H1 (cell line): ENCODE data around the gene ZBED1. TPM values are rescaled to one million over a fixed set of nuclear protein-coding genes. Genes with fewer than 3 reads are reported as not detected.

ENCODE experiments used
- CTCF ChIA-PET: fragments of 300-600 bp; sonication (Branson Sonifier 250); formaldehyde crosslinking; loops from one replicate; lab custom pipeline; 2021; ENCODE audit not compliant: partially characterized antibody; lab: Charles Lee
- POLR2A ChIA-PET: fragments of 300-600 bp; sonication (Branson Sonifier 250); formaldehyde crosslinking; loops from one replicate; lab custom pipeline; 2021; ENCODE audit warnings: inconsistent platforms; ENCODE audit not compliant: partially characterized antibody; lab: Charles Lee
- DNase-seq, 2 experiments: peaks; one replicate each; pipeline versions ENCODE4 v3.0.0 to v3.0.0-alpha.2; 2010 to 2022; ENCODE audit warnings: low spot score in 2 of 2, low read depth in 1 of 2, mixed read lengths in 1 of 2
- FAIRE-seq: peaks from 2 replicates; lab custom pipeline; 2011; peaks lifted over from hg19 to GRCh38; lab: Jason Lieb, UNC
- H2AFZ ChIP-seq: 2 replicates; pipeline ENCODE4 v1.8.1; 2012; ENCODE audit warnings: low read length, inconsistent platforms
- H2AK5ac ChIP-seq: 2 replicates; pipeline ENCODE4 v1.6.1; 2013; ENCODE audit warnings: low read depth, low read length
- H2BK120ac ChIP-seq: replicated peaks from 2 replicates; pipeline ENCODE3; 2013; ENCODE audit warnings: low read depth, low read length, inconsistent platforms
- H2BK12ac ChIP-seq: 2 replicates; pipeline ENCODE4 v1.6.1; 2013; ENCODE audit warnings: low read depth, low read length
- H2BK15ac ChIP-seq: 2 replicates; pipeline ENCODE4 v1.6.1; 2013; ENCODE audit warnings: low read length
- H2BK20ac ChIP-seq: 2 replicates; pipeline ENCODE4 v1.6.1; 2013; ENCODE audit warnings: low read length
- H2BK5ac ChIP-seq: 2 replicates; pipeline ENCODE4 v1.6.1; 2013; ENCODE audit warnings: low read depth, low read length
- H3K14ac ChIP-seq: 2 replicates; pipeline ENCODE4 v1.6.1; 2013; ENCODE audit warnings: inconsistent platforms; ENCODE audit not compliant: insufficient read length
- H3K18ac ChIP-seq: 2 replicates; pipeline ENCODE4 v1.6.1; 2013; ENCODE audit warnings: low read length; ENCODE audit errors: extremely low read depth
- H3K23ac ChIP-seq: 2 replicates; pipeline ENCODE4 v1.6.1; 2013; ENCODE audit warnings: inconsistent platforms; ENCODE audit not compliant: insufficient read length
- H3K23me2 ChIP-seq: 2 replicates; pipeline ENCODE4 v1.6.1; 2013; ENCODE audit warnings: low read depth, low read length
- H3K27ac ChIP-seq: 2 replicates; pipeline ENCODE4 v1.6.1; 2011; ENCODE audit warnings: low read depth, low read length, inconsistent platforms
- H3K27me3 ChIP-seq, 4 experiments: replicated peaks in 1 of 4; 1 replicate in 1 of 4; 2 replicates in 3 of 4; pipeline versions ENCODE4 v1.6.1 to v1.8.1; 2011 to 2013; ENCODE audit warnings: low read length in 3 of 4, mild to moderate bottlenecking in 3 of 4, inconsistent platforms in 2 of 4, mixed read lengths in 2 of 4, moderate library complexity in 1 of 4; ENCODE audit not compliant: control insufficient read depth in 3 of 4, insufficient read depth in 3 of 4; ENCODE audit errors: extremely low read depth in 1 of 4
- H3K36me3 ChIP-seq, 4 experiments: 2 replicates each; pipeline versions ENCODE4 v1.6.1 to v1.8.1; 2011 to 2013; ENCODE audit warnings: mild to moderate bottlenecking in 4 of 4, low read length in 3 of 4, moderate library complexity in 2 of 4, control low read depth in 1 of 4, inconsistent platforms in 1 of 4; ENCODE audit not compliant: insufficient read depth in 4 of 4, control insufficient read depth in 2 of 4
- H3K4ac ChIP-seq: replicated peaks from 2 replicates; pipeline ENCODE3; 2013; ENCODE audit warnings: low read length, low read depth, mixed read lengths, inconsistent platforms; ENCODE audit not compliant: insufficient read length
- H3K4me1 ChIP-seq, 4 experiments: replicated peaks in 1 of 4; 1 replicate in 1 of 4; 2 replicates in 3 of 4; pipeline versions ENCODE4 v1.6.1 to v1.8.1; 2011 to 2013; ENCODE audit warnings: low read length in 3 of 4, inconsistent platforms in 2 of 4, mixed read lengths in 1 of 4; ENCODE audit not compliant: insufficient read depth in 4 of 4, control insufficient read depth in 3 of 4
- H3K4me2 ChIP-seq, 2 experiments: 2 replicates each; pipeline versions ENCODE4 v1.6.1 to v1.8.1; 2011 to 2013; ENCODE audit warnings: low read depth in 2 of 2, low read length in 2 of 2, control low read depth in 1 of 2, inconsistent platforms in 1 of 2, mild to moderate bottlenecking in 1 of 2; ENCODE audit not compliant: insufficient read depth in 1 of 2
- H3K4me3 ChIP-seq, 4 experiments: fragments of 200-600, 300-600 bp in 1 of 4; sonication (generic), shearing (Covaris generic), sonication (Bioruptor Twin) in 1 of 4; 2 replicates each; pipeline versions ENCODE4 v1.5.1 to v1.8.1; 2011 to 2016; ENCODE audit warnings: low read length in 4 of 4, low read depth in 3 of 4, control low read depth in 2 of 4, inconsistent platforms in 2 of 4, mild to moderate bottlenecking in 2 of 4, mixed read lengths in 1 of 4, moderate library complexity in 1 of 4; ENCODE audit not compliant: insufficient read depth in 2 of 4; ENCODE audit errors: extremely low read depth in 1 of 4
- H3K56ac ChIP-seq: replicated peaks from 2 replicates; pipeline ENCODE3; 2013; ENCODE audit warnings: low read depth, mild to moderate bottlenecking, mixed read lengths, low read length, inconsistent platforms; ENCODE audit not compliant: insufficient read length
- H3K79me1 ChIP-seq: 2 replicates; pipeline ENCODE4 v1.6.1; 2013; ENCODE audit warnings: low read depth, low read length, control low read depth
- H3K79me2 ChIP-seq, 2 experiments: 2 replicates each; pipeline versions ENCODE4 v1.6.1 to v1.8.1; 2012 to 2013; ENCODE audit warnings: low read length in 2 of 2, mild to moderate bottlenecking in 2 of 2, inconsistent platforms in 1 of 2; ENCODE audit not compliant: insufficient read depth in 2 of 2, control insufficient read depth in 1 of 2
- H3K9ac ChIP-seq, 4 experiments: replicated peaks in 1 of 4; 1 replicate in 1 of 4; 2 replicates in 3 of 4; pipeline versions ENCODE4 v1.6.1 to v1.8.1; 2011 to 2013; ENCODE audit warnings: low read depth in 3 of 4, low read length in 3 of 4, control low read depth in 2 of 4, mild to moderate bottlenecking in 2 of 4, moderate library complexity in 2 of 4, inconsistent platforms in 1 of 4; ENCODE audit errors: extremely low read depth in 1 of 4
- H3K9me3 ChIP-seq, 2 experiments: 2 replicates each; pipeline versions ENCODE4 v1.6.1 to v1.8.1; 2012 to 2013; ENCODE audit warnings: mild to moderate bottlenecking in 2 of 2, moderate library complexity in 2 of 2, control low read depth in 1 of 2, inconsistent platforms in 1 of 2, low read depth in 1 of 2, low read length in 1 of 2, mixed read lengths in 1 of 2; ENCODE audit not compliant: insufficient read depth in 2 of 2
- H4K20me1 ChIP-seq, 2 experiments: replicated peaks in 1 of 2; 2 replicates each; pipeline versions ENCODE3 to v1.8.1; 2011 to 2013; ENCODE audit warnings: inconsistent platforms in 2 of 2, low read length in 2 of 2, mild to moderate bottlenecking in 1 of 2; ENCODE audit not compliant: insufficient read depth in 2 of 2, control insufficient read depth in 1 of 2
- H4K5ac ChIP-seq: 2 replicates; pipeline ENCODE4 v1.6.1; 2013; ENCODE audit warnings: low read length, low read depth, mixed read lengths, inconsistent platforms; ENCODE audit not compliant: insufficient read length
- H4K8ac ChIP-seq: 2 replicates; pipeline ENCODE4 v1.8.0; 2013; ENCODE audit warnings: mild to moderate bottlenecking, moderate library complexity, low read length, inconsistent platforms; ENCODE audit not compliant: insufficient read depth; ENCODE audit errors: extremely low read depth
- H4K91ac ChIP-seq: replicated peaks from 2 replicates; pipeline ENCODE3; 2013; ENCODE audit warnings: low read length, mixed read lengths, inconsistent platforms; ENCODE audit not compliant: insufficient read length
- CTBP2 ChIP-seq: IDR thresholded peaks from 2 replicates; pipeline ENCODE4 v1.7.0; 2011; ENCODE audit warnings: borderline replicate concordance, mild to moderate bottlenecking, moderate library complexity, mixed read lengths, low read length; ENCODE audit not compliant: insufficient read depth, insufficient read length
- EP300 ChIP-seq, 2 experiments: IDR thresholded peaks; 1 replicate in 1 of 2; 2 replicates in 1 of 2; pipeline ENCODE4 v1.6.1; 2011 to 2012; ENCODE audit warnings: low read depth in 2 of 2, low read length in 2 of 2, mild to moderate bottlenecking in 2 of 2, borderline replicate concordance in 1 of 2, inconsistent platforms in 1 of 2, moderate library complexity in 1 of 2
- JUN ChIP-seq: IDR thresholded peaks from 2 replicates; pipeline ENCODE4 v1.6.1; 2011; ENCODE audit warnings: low read depth, mild to moderate bottlenecking, improper control_type of control experiment, low read length
- SP4 ChIP-seq: IDR thresholded peaks from 2 replicates; pipeline ENCODE4 v1.6.1; 2012; ENCODE audit warnings: low read length, inconsistent platforms
- WGBS, 2 experiments: shearing (Covaris generic) in 1 of 2; methylation state at CpG; one replicate each; pipeline versions ENCODE4 v1.1.6 to v1.1.7; 2013 to 2015; ENCODE audit warnings: low lambda C conversion rate in 2 of 2, mixed read lengths in 2 of 2, inconsistent platforms in 1 of 2, low coverage in 1 of 2, missing lambda C conversion rate in 1 of 2; ENCODE audit not compliant: insufficient replicate concordance in 2 of 2, insufficient coverage in 1 of 2, insufficient read length in 1 of 2; ENCODE audit errors: extremely low coverage in 1 of 2, missing lambda C conversion rate in 1 of 2; 5-methylcytosine and 5-hydroxymethylcytosine counted together
- polyA plus RNA-seq, 7 experiments: library from polyadenylated mRNA; depleted of rRNA in 3 of 7; stranded (reverse) in 5 of 7; unstranded in 2 of 7; fragments of >200 nt in 5 of 7; fragments of 200-250 nt in 2 of 7; gene quantifications; 1 replicate in 5 of 7; 2 replicates in 1 of 7; 4 replicates in 1 of 7; pipeline versions ENCODE4 v1.2.1 to v1.2.3, GENCODE V29; 2011 to 2013; ENCODE audit warnings: missing spikeins in 2 of 7, mixed read lengths in 2 of 7
- total RNA-seq: library from RNA; stranded (reverse); fragmentation: NEBNext Ultra II Directional; extraction: Animal tissue kit (Norgen Biotek cat#: 25700); gene quantifications from 2 replicates; pipeline ENCODE4 v1.2.1, GENCODE V29; 2021

Gene ZBED1
- total and polyA plus RNA-seq, 2 of the 8 experiments (the other 6 are each of a cell fraction or from before 2014, with no cell fraction given), result 28.5 to 45.8 TPM

DNA sequence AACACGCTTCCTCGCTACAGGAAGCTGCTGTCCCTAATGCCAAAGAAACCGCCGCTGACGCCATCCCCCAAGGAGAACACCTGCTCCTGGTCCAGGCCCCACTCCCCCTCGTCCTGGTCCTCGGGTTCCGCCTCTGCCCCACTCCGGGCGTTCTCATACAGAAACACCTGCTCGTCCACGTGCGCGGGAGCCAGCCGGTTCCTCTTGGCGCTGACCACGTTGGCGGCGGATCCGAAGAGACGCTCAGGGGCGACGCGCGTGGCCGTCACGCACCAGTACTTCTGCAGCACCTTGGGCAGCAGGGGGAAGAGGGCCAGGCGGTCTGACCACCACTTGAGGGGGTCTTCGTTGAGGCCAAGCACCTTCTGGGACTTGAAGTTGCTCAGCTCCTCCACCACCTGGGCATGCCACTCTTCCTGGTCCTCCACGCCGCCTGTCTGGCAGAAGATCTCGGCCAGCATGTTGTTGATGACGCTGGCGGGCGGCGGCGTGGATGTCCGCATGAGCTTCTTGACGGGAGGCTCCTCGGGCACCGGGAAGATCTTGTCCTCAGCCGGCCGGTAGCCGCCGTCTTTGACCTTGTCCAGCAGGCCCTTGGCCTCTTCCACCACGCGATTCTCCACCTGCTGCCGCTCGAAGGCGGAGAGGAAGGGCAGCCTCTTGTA is 12.0 kb downstream of the ZBED1 start:
- Histone ChIP-seq H3K14ac (no peak overlapping the region), H3K79me1 (peaks cover 20% of the 10 kb centered on the region), H2BK120ac (no peak overlapping the region), H2BK15ac (no peak overlapping the region), H3K23me2 (peaks cover 2% of the 10 kb centered on the region; the same call in 1 of the 2 replicates), H3K27ac (no peak overlapping the region), H3K4me1 (peaks cover 5 to 16% (median 10%) of the 10 kb centered on the region in 4 experiments), H3K27me3 (no peaks in the 10 kb centered on the region), H3K4me2 (no peak overlapping the region), H4K8ac (no peak overlapping the region), H2BK5ac (no peak overlapping the region), H4K91ac (no peak overlapping the region), H2BK12ac (no peak overlapping the region), H3K18ac (no peak overlapping the region), H3K23ac (no peak overlapping the region), H2AK5ac (no peak overlapping the region), H3K56ac (no peak overlapping the region), H4K5ac (no peak overlapping the region), H2AFZ (no peak overlapping the region), H2BK20ac (no peak overlapping the region), H3K79me2 (peaks cover 6 to 85% of the 10 kb centered on the region in 2 experiments; a peak in 3 of 4 replicates), H3K9me3 (no peaks in the 10 kb centered on the region), H3K9ac (no peak overlapping the region), H3K4ac (no peak overlapping the region), H4K20me1 (peaks cover 12 to 20% of the 10 kb centered on the region in 2 experiments), H3K36me3 (peaks cover 10 to 57% (median 36%) of the 10 kb centered on the region in 4 experiments; a peak in 7 of 8 replicates), H3K4me3 (no peak overlapping the region)
- CTCF ChIA-PET, result no interaction called here
- DNase-seq, result no peak
- POLR2A ChIA-PET, result no interaction called here
- WGBS, 2 experiments, result 97% methylated on average over 48 of the region's 50 CpGs; no CpG with 5 or more reads in 1 of the 2 experiments
- FAIRE-seq, result no peak
- TF ChIP-seq SP4, result no peak
- TF ChIP-seq CTBP2, result no peak
- TF ChIP-seq JUN, result no peak
- TF ChIP-seq EP300 (IDR thresholded peaks at IDR 0.05; ENCODE audit: borderline replicate concordance in 1 of 2, low read depth in 2 of 2, low read length in 2 of 2), result no peak
